ENCODE measurements around the gene ICOSLG. TPM values are rescaled to one million over a fixed set of nuclear protein-coding genes. Genes with fewer than 3 reads are reported as not detected.

The ICOSLG gene
- total RNA-seq, 1 donor from 2014 or later, result not detected

Other genes with a start within 250 kb of the ICOSLG start
- gene TRAPPC10, start 228.6 kb downstream of the ICOSLG start, total RNA-seq, result 7.9 TPM
- gene PWP2, start 133.5 kb downstream of the ICOSLG start, total RNA-seq, result 2.7 TPM
- gene GATD3, start 107.3 kb downstream of the ICOSLG start, total RNA-seq, result not detected
- not detected for gene DNMT3L, start 21.0 kb upstream of the ICOSLG start, total RNA-seq
- 0.75 TPM for gene AIRE, start 44.9 kb upstream of the ICOSLG start, total RNA-seq
- 153 TPM for gene PFKL, start 59.1 kb upstream of the ICOSLG start, total RNA-seq
- gene CFAP410, start 98.4 kb upstream of the ICOSLG start, total RNA-seq, result 68.5 TPM
- 0.43 TPM for gene TRPM2, start 112.7 kb upstream of the ICOSLG start, total RNA-seq
- gene LRRC3, start 214.6 kb upstream of the ICOSLG start, total RNA-seq, result 2.2 TPM